Measurements from ENCODE around the gene MALAT1.

MALAT1 gene

GRCh38 chr11:65500387-65501185, 1.7 kb downstream of the MALAT1 start:
- no peak for DNase-seq (ENCODE audit: extremely low spot score)
- no peak for TF ChIP-seq ELF4 (IDR thresholded peaks at IDR 0.05)
- TF ChIP-seq FOXM1 (IDR thresholded peaks at IDR 0.05; ENCODE audit: borderline replicate concordance) = no peak
- POLR2A ChIA-PET = interaction anchor here (0.6 to 29.4 kb wide), 35 partner anchors 8 to 239 kb away, joined by 3 to 1783 read pairs (median 6); partner anchors contain the start of genes DPF2, FRMD8, NEAT1 and POLA2
- CTCF ChIA-PET = interaction anchor here (1.2 to 1.5 kb wide), 4 partner anchors 21 to 34 kb away, joined by 3 to 6 read pairs (median 4); no protein-coding TSS in a partner anchor

- no peak for DNase-seq (ENCODE audit: extremely low spot score)
- CTCF ChIA-PET = interaction anchor here (0.6 kb wide), 1 partner anchor 93 kb away, joined by 4 read pairs; no protein-coding TSS in a partner anchor
- POLR2A ChIA-PET = interaction anchor here (0.6 to 29.4 kb wide), 12 partner anchors 10 to 121 kb away, joined by 3 to 1783 read pairs (median 6); partner anchors contain the start of genes NEAT1 and SCYL1
- TF ChIP-seq FOXA1 (IDR thresholded peaks at IDR 0.05) = no peak
- TF ChIP-seq TARDBP (IDR thresholded peaks at IDR 0.05) = no peak
- no peak for TF ChIP-seq ELF4 (IDR thresholded peaks at IDR 0.05)
These were observed 2.3 kb downstream of the MALAT1 start for GRCh38 chr11:65501186-65501471.

GRCh38 chr11:65501472-65502273, 2.8 kb downstream of the MALAT1 start:
- TF ChIP-seq BHLHE40 (IDR thresholded peaks at IDR 0.05; ENCODE audit: borderline replicate concordance) (no peak), SP1 (IDR thresholded peaks at IDR 0.05) (no peak), ARNT (IDR thresholded peaks at IDR 0.05) (no peak), ZNF384 (IDR thresholded peaks at IDR 0.05) (no peak), TARDBP (IDR thresholded peaks at IDR 0.05) (no peak), CTBP1 (IDR thresholded peaks at IDR 0.05; ENCODE audit: borderline replicate concordance) (no peak), L3MBTL2 (conservative IDR thresholded peaks at IDR 0.05) (no peak)
- no peak for DNase-seq (ENCODE audit: extremely low spot score)
- POLR2A ChIA-PET = interaction anchor here (0.6 to 29.4 kb wide), 24 partner anchors 9 to 1345 kb away, joined by 3 to 1783 read pairs (median 4); partner anchors contain the start of genes FRMD8, NEAT1 and SCYL1
- CTCF ChIA-PET = interaction anchor here (0.6 to 1.0 kb wide), 4 partner anchors 14 to 92 kb away, joined by 3 to 4 read pairs (median 3); no protein-coding TSS in a partner anchor

- TF ChIP-seq HDGF (IDR thresholded peaks at IDR 0.05; ENCODE audit: borderline replicate concordance) (no peak), ZNF384 (IDR thresholded peaks at IDR 0.05) (no peak), BHLHE40 (IDR thresholded peaks at IDR 0.05; ENCODE audit: borderline replicate concordance) (no peak), TARDBP (IDR thresholded peaks at IDR 0.05) (no peak), FOXA1 (IDR thresholded peaks at IDR 0.05) (no peak), ELF4 (IDR thresholded peaks at IDR 0.05) (no peak), CTBP1 (IDR thresholded peaks at IDR 0.05; ENCODE audit: borderline replicate concordance) (no peak), SP1 (IDR thresholded peaks at IDR 0.05) (no peak), FOXK2 (IDR thresholded peaks at IDR 0.05) (no peak), NFRKB (IDR thresholded peaks at IDR 0.05) (no peak), SUZ12 (IDR thresholded peaks at IDR 0.05) (no peak), FOXM1 (IDR thresholded peaks at IDR 0.05; ENCODE audit: borderline replicate concordance) (no peak), ARNT (IDR thresholded peaks at IDR 0.05) (no peak)
- no peak for DNase-seq (ENCODE audit: extremely low spot score)
- ChIA-PET POLR2A (interaction anchor here (0.7 to 29.4 kb wide), 23 partner anchors 9 to 1344 kb away, joined by 3 to 1783 read pairs (median 4); partner anchors contain the start of genes FRMD8, NEAT1 and SCYL1), CTCF (interaction anchor here (0.6 to 1.0 kb wide), 3 partner anchors 15 to 85 kb away, joined by 3 to 4 read pairs (median 3); no protein-coding TSS in a partner anchor)
These were observed 3.4 kb downstream of the MALAT1 start for GRCh38 chr11:65502274-65502554.

GRCh38 chr11:65502555-65503367, 3.9 kb downstream of the MALAT1 start:
- TF ChIP-seq LEF1 (IDR thresholded peaks at IDR 0.05; ENCODE audit: borderline replicate concordance) (no peak), HDGF (IDR thresholded peaks at IDR 0.05; ENCODE audit: borderline replicate concordance) (no peak), TARDBP (IDR thresholded peaks at IDR 0.05) (no peak), FOXA1 (IDR thresholded peaks at IDR 0.05) (no peak), FOXM1 (IDR thresholded peaks at IDR 0.05; ENCODE audit: borderline replicate concordance) (no peak), ARNT (IDR thresholded peaks at IDR 0.05) (no peak), PKNOX1 (IDR thresholded peaks at IDR 0.05) (no peak), ELF4 (IDR thresholded peaks at IDR 0.05) (no peak), BHLHE40 (IDR thresholded peaks at IDR 0.05; ENCODE audit: borderline replicate concordance) (no peak), SP1 (IDR thresholded peaks at IDR 0.05) (no peak), SUZ12 (IDR thresholded peaks at IDR 0.05) (no peak), NFRKB (IDR thresholded peaks at IDR 0.05) (no peak), CTBP1 (IDR thresholded peaks at IDR 0.05; ENCODE audit: borderline replicate concordance) (no peak), FOXK2 (IDR thresholded peaks at IDR 0.05) (no peak), ZNF384 (IDR thresholded peaks at IDR 0.05) (no peak)
- DNase-seq (ENCODE audit: extremely low spot score) = no peak
- CTCF ChIA-PET = interaction anchor here (0.6 to 1.2 kb wide), 4 partner anchors 15 to 86 kb away, joined by 3 to 4 read pairs (median 3); no protein-coding TSS in a partner anchor
- POLR2A ChIA-PET = interaction anchor here (0.7 to 29.4 kb wide), 23 partner anchors 8 to 1343 kb away, joined by 3 to 1783 read pairs (median 4); partner anchors contain the start of genes FRMD8, NEAT1 and SCYL1

GRCh38 chr11:65503368-65503948, 4.6 kb downstream of the MALAT1 start:
- DNase-seq (ENCODE audit: extremely low spot score) = no peak
- POLR2A ChIA-PET = interaction anchor here (1.1 to 29.4 kb wide), 6 partner anchors 15 to 119 kb away, joined by 3 to 1783 read pairs (median 307); partner anchors contain the start of gene NEAT1
- CTCF ChIA-PET = interaction anchor here (0.7 to 1.2 kb wide), 2 partner anchors 31 to 87 kb away, joined by 3 to 5 read pairs; no protein-coding TSS in a partner anchor
- no peak for TF ChIP-seq ARNT (IDR thresholded peaks at IDR 0.05)
- no peak for TF ChIP-seq BHLHE40 (IDR thresholded peaks at IDR 0.05; ENCODE audit: borderline replicate concordance)
- no peak for TF ChIP-seq TARDBP (IDR thresholded peaks at IDR 0.05)
- TF ChIP-seq NFRKB (IDR thresholded peaks at IDR 0.05) = no peak
- no peak for TF ChIP-seq FOXA1 (IDR thresholded peaks at IDR 0.05)
- TF ChIP-seq SP1 (IDR thresholded peaks at IDR 0.05) = no peak
- no peak for TF ChIP-seq FOXM1 (IDR thresholded peaks at IDR 0.05; ENCODE audit: borderline replicate concordance)
- TF ChIP-seq HDGF (IDR thresholded peaks at IDR 0.05; ENCODE audit: borderline replicate concordance) = no peak
- no peak for TF ChIP-seq CTBP1 (IDR thresholded peaks at IDR 0.05; ENCODE audit: borderline replicate concordance)
